Measurements from ENCODE around the gene RBFOX1.

Gene RBFOX1

GRCh38 chr16:7534749-7535148 is 202.1 kb downstream of the RBFOX1 start:
- no peak for DNase-seq

DNA sequence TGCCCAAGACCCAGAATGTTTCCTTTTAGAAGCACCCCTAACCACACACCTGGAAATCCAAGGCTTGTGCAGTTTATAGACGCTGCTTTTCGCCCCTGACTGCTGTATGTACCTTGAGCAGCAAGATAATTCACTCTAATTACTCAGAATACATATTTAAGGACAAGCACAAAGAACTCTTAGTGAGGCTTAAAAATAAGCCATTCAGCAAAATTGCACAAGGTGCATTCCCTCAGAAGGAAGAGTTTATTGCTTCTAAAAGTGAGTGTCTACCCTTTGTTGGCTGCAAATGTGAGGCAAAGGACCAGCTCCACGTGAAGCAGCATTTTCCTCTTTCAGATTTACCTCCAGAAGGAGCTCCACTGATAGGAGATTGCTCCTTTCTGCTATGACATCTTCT is 208.4 kb downstream of the RBFOX1 start:
- no peak for DNase-seq

- DNase-seq, result no peak
These were observed 212.6 kb downstream of the RBFOX1 start for GRCh38 chr16:7545251-7545650.

GRCh38 chr16:7546948-7547347 is 214.3 kb downstream of the RBFOX1 start:
- DNase-seq, result no peak

DNA sequence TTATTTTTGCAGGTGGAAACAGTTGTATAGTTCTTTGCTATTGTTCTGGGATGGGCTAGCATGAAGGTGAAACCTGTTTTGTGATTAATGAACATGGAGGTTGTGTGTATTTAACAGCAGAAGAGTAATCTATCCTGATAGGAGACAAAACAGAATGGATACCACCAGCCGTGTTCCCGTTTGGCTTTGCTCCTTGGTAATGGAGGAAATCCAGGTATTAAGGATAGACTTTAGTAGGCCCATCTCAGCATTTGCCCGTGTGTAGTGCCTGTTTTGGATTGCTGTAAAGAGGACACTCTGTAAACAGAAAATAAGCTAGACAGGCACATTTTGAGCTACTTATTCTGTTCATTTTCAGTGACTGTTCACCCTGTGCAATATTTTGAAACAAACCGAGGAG is 215.1 kb downstream of the RBFOX1 start:
- DNase-seq, result no peak

DNA sequence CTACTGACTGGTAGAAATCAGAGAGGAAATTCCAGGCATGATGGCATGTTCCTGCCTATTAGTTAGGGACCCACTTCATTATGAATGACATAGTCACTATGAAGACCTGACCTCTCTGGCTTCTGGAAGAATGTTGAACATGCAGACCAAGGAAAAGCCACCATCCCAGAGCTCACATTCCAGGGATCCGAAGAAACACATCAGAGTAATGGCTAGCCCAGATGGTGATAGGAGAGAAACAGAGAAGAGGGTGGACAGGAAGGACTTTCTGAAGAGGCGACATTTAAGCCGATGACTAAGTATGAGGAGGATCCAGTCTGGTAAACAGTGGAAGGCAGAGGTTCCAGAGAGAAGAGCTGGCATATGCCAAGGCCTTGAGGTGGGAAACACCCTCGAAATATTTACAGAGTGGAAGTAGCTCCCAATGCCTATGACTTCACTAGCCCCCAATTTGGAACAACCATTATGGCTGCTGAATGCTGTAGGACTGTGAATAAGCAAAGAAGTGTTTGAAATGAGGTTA is 216.2 kb downstream of the RBFOX1 start:
- no peak for DNase-seq

DNA sequence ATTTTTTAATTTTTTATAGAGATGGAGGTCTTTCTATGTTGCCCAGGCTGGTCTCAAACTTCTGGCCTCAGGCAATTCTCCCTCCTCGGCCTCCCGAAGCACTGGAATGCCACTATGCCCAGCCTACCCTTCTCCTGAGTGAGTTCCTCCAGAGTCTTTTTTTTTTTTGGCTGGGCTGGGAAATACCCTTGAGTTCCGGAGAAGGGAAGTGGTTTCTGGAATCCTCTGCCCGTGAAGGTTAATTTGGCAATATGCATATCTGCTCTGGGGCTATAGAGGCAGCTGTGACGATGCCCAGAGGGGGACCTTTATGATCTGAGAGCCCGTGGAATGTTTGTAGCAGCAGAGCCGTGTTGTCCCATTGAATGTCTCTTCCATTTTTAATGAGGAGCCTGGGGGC is 217.5 kb downstream of the RBFOX1 start:
- no peak for DNase-seq

GRCh38 chr16:7555459-7555858 is 222.8 kb downstream of the RBFOX1 start:
- DNase-seq, result no peak

DNA sequence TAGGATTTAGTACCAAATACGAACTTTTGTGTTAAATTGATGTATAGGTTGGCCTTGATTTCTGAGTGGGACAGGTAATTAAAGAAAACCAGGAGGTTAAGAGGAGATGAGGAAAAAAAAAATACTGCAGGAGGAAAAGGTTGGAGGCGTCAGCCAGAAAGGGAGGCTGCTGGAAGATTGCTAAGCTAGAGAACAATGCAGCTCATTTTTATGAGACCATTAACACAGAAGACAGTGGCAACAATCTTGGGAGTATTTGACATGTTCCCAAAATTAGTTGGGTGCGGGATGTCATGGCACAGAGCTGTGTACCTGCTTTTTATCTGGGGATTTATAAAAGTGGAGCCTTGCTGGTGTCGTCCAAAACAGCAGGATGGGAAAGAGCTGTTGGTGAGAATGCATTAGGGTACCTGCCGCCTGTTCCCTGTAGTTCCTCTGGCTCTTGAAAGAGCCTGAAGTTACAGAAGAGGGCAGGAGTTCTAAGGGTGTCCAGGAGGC is 229.3 kb downstream of the RBFOX1 start:
- no peak for DNase-seq

- no peak for DNase-seq
These were observed 233.7 kb downstream of the RBFOX1 start for GRCh38 chr16:7566360-7566759.

- no peak for DNase-seq
These were observed 238.7 kb downstream of the RBFOX1 start for GRCh38 chr16:7571366-7571765.

GRCh38 chr16:7577588-7577987 is 244.9 kb downstream of the RBFOX1 start:
- DNase-seq, result no peak

GRCh38 chr16:7579454-7579853 is 246.8 kb downstream of the RBFOX1 start:
- DNase-seq, result no peak

DNA sequence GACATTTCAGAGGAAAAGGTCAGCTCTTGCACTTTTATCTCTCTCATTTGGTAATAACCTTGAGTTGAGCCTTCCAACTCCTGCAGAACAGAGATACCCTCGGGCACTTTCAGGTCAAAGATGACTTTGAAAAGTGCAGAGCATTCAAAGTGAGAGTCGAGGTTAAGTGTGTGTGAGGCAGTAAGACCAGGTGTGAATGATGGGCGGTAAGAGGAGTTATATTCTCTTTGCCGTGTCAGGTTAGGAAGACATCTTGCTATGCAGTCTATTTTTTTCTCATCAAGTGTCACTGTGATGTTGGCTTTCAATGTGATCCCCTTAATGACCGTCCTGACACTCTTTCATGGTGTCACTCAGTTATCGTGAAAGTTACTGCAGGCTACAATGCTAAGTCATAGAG is 248.5 kb downstream of the RBFOX1 start:
- DNase-seq, result no peak

DNA sequence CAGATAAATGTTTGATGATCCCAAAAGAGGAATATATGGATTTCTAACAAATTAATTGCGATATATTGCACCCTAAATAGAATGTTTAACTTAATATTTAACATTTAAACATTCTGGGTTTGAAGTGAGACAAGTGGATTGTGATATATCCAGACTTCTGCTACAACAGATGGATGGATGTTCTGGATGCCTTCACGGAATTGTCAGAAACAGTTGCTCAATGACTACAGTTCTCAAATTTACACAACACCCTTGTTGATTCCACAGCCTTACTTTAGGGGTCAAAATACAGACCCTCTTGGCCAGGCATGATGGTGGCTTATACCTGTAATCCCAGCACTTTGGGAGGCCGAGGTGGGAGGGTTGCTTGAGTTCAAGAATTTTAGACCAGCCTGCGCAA is 250.8 kb downstream of the RBFOX1 start:
- DNase-seq, result no peak

- no peak for DNase-seq
These were observed 251.9 kb downstream of the RBFOX1 start for GRCh38 chr16:7584561-7584960.

GRCh38 chr16:7585705-7586104 is 253.1 kb downstream of the RBFOX1 start:
- no peak for DNase-seq

DNA sequence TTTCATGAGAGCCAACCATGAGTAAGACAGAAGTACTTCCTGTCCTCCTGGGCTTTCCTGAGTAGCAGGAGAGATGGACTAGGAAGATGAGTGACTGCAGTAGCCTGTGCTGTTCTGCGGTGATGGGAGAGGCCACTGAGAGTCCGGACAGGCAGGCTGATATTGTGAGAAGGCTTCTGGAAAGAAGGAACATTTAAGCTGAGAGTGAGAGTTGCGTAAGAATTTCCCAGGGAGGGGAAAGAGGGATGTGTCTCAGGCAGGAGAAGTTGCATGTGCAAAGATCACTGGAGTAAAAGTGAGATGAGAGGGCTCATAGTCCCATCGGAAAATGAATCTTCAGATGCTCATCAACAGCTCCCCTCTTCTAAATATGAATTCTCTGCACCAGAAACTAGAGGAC is 258.3 kb downstream of the RBFOX1 start:
- no peak for DNase-seq

GRCh38 chr16:7596308-7596707 is 263.7 kb downstream of the RBFOX1 start:
- no peak for DNase-seq

DNA sequence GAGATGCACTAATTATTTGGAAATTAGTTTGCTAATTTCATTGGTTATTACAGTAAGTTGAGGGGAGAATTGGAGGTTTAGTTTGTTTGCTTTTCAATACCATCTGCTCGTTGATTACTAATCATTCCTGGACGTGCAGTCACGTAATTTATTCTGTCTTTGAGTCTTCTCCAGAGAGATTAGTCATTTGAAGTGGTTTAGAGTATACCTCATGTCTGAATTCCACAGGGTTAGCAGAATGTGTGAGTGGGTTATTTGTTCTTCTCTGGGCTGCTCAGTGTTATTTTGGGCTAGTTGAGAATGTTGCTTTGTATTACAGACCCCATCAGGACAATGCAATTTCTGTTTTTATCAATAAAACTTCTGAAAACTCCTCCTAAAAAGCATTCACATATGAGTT is 265.0 kb downstream of the RBFOX1 start:
- DNase-seq, result no peak

DNA sequence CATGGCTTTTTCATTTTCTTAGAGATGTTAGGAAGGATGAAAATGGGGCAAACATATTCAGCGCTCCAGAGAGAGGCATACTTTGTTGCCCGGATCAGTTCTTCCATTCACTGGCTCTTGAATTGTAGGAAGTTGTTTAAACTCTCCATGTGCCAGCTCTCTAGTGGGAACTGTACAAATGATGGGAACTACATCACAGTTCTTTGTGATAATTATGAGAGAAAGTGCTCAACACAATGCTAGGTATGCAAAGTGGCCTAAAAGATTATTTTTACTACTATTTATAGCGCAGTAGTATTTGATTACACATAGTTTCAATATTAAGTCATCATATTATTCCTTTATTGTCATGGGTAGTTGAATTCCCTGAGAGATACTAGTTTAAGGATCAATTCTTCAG is 268.5 kb downstream of the RBFOX1 start:
- no peak for DNase-seq

DNA sequence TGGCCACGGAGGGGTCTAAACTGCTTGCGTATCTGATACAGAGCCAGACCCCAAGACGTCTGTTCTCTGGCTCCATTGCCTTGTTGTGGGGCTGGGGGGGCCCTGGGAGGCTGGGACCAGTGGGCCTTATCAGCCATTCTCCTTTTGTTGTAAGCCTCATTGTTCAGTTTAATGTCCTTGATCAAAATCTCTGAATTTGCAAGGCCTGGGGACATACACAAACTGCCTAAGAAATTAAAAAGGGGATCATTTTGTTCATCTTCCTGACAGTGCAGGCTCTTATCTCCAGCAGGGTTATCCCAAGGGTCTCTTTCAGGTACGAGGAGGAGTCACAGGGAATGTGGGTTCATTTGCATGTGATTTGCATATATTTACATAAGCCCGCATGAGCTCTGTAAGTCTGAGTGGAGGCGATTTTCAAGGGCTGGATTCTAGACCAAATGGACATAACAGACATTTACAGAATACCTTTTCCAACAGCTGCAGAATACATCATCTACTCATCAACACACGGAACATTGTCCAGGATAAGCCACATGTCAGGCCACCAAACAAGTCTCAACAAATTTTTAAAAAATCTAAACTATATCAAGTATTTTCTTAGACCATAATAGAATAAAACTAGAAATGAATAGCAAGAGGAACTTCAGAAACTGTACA is 269.8 kb downstream of the RBFOX1 start:
- DNase-seq, result no peak

- no peak for DNase-seq
These were observed 273.2 kb downstream of the RBFOX1 start for GRCh38 chr16:7605812-7606211.

DNA sequence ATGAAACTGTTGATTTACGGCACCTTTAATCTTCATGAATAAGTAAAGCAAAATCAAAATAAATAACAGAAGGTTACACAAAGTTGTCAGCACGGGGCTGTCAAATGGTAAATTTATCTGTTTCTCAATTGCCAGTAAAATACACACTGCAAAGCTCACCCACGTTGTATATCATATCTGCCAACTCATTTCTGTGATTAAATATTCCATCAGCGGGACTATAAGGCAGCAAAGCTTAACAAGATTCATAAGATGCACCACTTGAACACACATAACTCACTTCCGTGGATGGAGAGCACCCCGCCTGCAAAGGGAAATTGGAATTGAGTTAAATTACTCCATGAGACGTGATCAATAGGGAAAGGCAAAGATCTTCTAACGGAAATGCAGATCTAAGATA is 280.0 kb downstream of the RBFOX1 start:
- DNase-seq, result no peak

- no peak for DNase-seq
These were observed 280.9 kb downstream of the RBFOX1 start for GRCh38 chr16:7613518-7613917.

All from central memory CD4-positive, alpha-beta T cell (primary cell).